Lower leg skin (tissue), 4 donors: Measurements from ENCODE around the gene ANAPC2. TPM values are rescaled to one million over a fixed set of nuclear protein-coding genes. Genes with fewer than 3 reads are reported as not detected.

Source experiments
- DNase-seq, 2 donors: peaks; one replicate each; pipeline ENCODE4 v3.0.0-alpha.2; 2019; ENCODE audit warnings: low spot score in 2 of 2
- H3K4me3 ChIP-seq: fragments of 200-600 bp; sonication (generic); 2 replicates; pipeline ENCODE4 v1.5.1; 2017; ENCODE audit warnings: mild to moderate bottlenecking, low read depth; ENCODE audit not compliant: poor library complexity, severe bottlenecking
- POLR2A ChIP-seq, 2 donors: fragments of 450-650 bp; IDR thresholded peaks; one replicate each; pipeline ENCODE4 v1.6.1; 2016 to 2017; ENCODE audit warnings: antibody characterized with exemption in 2 of 2, mild to moderate bottlenecking in 1 of 2, moderate library complexity in 1 of 2
- WGBS, 2 donors: methylation state at CpG; one replicate each; pipeline ENCODE4 v1.1.5; 2018; 5-methylcytosine and 5-hydroxymethylcytosine counted together
- intact Hi-C: fragments of 100-400 bp; cut with DNase I; formaldehyde crosslinking; loops from one replicate; pipeline ENCODE4 v1.15.0; 2023; ENCODE audit warnings: low total_unique reads
- total RNA-seq, 4 donors: library from RNA; depleted of rRNA; stranded (reverse); fragments of >200 nt; gene quantifications; one replicate each; pipeline ENCODE4 v1.1.0, GENCODE V29; 2016
- TF ChIP-seq, protein P1 (sequence below), 3 donors: fragments of 450-650 bp; IDR thresholded peaks; one replicate each; pipeline ENCODE4 v1.5.1; 2016; ENCODE audit warnings: antibody characterized with exemption in 3 of 3, mild to moderate bottlenecking in 3 of 3, moderate library complexity in 2 of 3

ANAPC2 gene
- total RNA-seq, 4 donors from 2014 or later = 26.2 to 69.3 (median 30.5) TPM

DNA sequence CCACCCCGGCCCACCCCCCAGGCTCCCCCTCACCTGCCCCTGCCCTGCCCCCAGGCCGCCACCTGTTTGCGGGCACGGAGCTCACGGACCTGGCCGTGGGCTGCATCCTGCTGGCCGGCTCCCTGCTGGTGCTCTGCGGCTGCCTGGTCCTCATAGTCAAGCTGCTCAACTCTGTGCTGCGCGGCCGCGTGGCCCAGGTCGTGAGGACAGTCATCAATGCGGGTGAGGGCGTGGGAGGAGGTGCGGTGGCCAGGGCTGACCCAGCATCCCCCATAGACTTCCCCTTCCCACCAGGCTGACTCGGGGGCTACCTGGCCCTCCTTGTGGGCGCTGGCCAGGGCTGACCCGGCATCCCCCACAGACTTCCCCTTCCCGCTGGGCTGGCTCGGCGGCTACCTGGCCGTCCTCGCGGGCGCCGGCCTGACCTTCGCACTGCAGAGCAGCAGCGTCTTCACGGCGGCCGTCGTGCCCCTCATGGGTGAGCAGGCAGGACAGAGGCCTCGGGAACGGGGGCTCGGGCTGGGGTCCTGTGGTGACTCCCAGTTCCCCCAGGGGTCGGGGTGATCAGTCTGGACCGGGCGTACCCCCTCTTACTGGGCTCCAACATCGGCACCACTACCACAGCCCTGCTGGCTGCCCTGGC lies 45.8 kb upstream of the ANAPC2 start:
- TF ChIP-seq, protein P1, sequence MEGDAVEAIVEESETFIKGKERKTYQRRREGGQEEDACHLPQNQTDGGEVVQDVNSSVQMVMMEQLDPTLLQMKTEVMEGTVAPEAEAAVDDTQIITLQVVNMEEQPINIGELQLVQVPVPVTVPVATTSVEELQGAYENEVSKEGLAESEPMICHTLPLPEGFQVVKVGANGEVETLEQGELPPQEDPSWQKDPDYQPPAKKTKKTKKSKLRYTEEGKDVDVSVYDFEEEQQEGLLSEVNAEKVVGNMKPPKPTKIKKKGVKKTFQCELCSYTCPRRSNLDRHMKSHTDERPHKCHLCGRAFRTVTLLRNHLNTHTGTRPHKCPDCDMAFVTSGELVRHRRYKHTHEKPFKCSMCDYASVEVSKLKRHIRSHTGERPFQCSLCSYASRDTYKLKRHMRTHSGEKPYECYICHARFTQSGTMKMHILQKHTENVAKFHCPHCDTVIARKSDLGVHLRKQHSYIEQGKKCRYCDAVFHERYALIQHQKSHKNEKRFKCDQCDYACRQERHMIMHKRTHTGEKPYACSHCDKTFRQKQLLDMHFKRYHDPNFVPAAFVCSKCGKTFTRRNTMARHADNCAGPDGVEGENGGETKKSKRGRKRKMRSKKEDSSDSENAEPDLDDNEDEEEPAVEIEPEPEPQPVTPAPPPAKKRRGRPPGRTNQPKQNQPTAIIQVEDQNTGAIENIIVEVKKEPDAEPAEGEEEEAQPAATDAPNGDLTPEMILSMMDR (IDR thresholded peaks at IDR 0.05) = no peak
- no peak for TF ChIP-seq POLR2A (IDR thresholded peaks at IDR 0.05)
- intact Hi-C loops = no loop called here
- no peak for DNase-seq
- H3K4me3 ChIP-seq = no peak overlapping the region
- 55 to 66% methylated on average over 16 to 24 of the region's 40 CpGs for WGBS, 2 donors

DNA sequence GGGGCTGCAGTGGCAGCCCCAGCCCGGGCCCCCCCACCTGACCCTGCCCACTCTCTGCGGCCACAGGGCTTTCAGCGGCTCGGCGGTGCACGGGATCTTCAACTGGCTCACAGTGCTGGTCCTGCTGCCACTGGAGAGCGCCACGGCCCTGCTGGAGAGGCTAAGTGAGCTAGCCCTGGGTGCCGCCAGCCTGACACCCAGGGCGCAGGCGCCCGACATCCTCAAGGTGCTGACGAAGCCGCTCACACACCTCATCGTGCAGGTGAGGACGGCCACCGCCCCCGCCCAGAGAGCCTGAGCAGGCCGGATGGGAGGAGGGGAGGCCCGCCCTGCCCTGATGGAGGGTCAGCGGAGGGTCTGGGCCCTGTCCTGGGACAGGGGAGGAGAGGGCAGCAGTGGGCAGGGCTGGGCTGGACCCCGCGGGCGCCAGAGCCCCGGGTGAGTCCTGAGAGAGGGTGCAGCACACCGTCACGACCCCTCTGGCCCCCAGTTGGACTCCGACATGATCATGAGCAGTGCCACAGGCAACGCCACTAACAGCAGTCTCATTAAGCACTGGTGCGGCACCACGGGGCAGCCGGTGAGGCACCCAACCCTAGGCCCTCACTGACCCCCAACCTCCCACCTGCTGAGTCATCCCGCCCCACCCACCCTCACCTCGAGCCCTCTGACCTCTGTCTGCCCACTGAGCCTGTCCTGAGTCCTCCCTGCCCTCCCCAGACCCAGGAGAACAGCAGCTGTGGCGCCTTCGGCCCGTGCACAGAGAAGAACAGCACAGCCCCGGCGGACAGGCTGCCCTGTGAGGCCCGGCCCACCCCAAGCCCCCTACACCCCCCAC lies 45.0 kb upstream of the ANAPC2 start:
- no peak overlapping the region for H3K4me3 ChIP-seq
- WGBS, 2 donors = 66 to 71% methylated on average over 27 to 36 of the region's 40 CpGs
- DNase-seq = no peak
- TF ChIP-seq, protein P1 (IDR thresholded peaks at IDR 0.05) = no peak
- TF ChIP-seq POLR2A (IDR thresholded peaks at IDR 0.05) = no peak
- intact Hi-C loops = no loop called here

DNA sequence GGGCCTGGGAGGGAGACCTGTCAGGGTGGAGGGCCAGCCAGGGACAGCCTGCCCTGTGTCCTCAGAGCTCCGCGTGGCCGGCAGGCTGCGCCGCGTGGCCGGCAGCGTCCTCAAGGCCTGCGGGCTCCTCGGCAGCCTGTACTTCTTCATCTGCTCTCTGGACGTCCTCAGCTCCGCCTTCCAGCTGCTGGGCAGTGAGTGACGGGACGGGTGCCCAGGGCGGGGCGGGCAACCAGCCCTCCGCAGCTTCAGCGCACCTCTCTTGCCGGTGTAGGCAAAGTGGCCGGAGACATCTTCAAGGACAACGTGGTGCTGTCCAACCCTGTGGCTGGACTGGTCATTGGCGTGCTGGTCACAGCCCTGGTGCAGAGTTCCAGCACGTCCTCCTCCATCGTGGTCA lies 44.1 kb upstream of the ANAPC2 start:
- 53 to 72% methylated on average over 13 to 24 of the region's 24 CpGs for WGBS, 2 donors
- DNase-seq = no peak
- intact Hi-C loops = no loop called here
- H3K4me3 ChIP-seq = no peak overlapping the region
- TF ChIP-seq, protein P1 (IDR thresholded peaks at IDR 0.05) = no peak
- TF ChIP-seq POLR2A (IDR thresholded peaks at IDR 0.05) = no peak

DNA sequence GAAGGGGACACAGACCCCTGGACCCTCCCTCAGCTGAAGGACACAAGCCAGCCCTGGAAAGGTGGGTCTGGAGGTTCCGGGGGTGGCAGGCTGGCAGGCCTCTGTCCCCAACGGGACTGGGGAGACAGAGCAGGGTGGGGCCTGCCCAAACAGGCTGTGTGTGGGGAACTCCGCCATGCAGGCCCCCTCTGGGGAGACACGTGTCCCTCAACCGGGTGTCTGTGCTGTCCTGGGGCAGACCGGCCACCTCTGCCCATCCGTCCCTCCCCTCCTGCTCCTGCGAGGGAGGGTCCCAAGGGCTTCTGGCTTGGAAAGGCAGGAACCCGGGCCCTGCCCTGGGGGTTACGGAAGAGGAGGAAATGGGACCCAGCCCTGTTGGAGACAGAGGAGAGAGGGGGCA lies 43.7 kb upstream of the ANAPC2 start:
- DNase-seq = no peak
- TF ChIP-seq, protein P1 (IDR thresholded peaks at IDR 0.05) = no peak
- no peak for TF ChIP-seq POLR2A (IDR thresholded peaks at IDR 0.05)
- 55 to 62% methylated on average over 10 of the region's 10 CpGs for WGBS, 2 donors
- intact Hi-C loops = no loop called here
- no peak overlapping the region for H3K4me3 ChIP-seq

DNA sequence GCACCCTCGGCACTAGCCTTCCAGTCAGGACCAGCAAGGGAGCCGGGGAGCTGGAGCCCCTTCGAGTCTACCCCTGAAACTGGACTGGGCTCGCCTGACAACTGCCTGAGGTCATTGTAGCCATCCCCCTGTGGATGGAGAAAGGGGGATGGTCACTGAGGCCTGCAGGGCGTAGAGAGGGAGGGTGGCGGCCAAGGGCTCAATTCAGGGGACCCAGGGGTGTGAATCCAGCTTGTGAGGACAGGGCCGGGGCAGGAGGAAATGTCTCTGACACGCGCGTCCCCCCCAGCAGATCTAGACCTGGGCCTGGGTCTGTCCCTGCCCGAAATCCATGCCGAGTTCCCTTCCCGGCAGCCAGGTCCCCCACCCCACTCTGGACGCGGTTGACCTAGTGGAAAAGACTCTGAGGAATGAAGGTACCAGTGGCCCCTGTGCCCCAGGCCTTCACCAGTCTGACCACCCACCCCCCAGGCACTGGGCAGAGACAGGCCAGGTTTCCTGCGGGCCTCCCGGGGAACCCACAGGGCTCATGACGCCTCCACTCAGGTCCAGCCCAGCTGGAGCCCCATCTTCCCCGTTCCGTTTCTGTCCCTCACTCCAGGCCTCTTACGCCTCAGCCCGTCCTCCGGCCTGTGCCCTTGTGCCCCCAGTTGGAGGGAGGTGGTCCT lies 43.1 kb upstream of the ANAPC2 start:
- intact Hi-C loops = loop anchor here (2.0 kb wide), 1 partner anchor 57 kb away; no protein-coding TSS in a partner anchor
- H3K4me3 ChIP-seq = no peak overlapping the region
- WGBS, 2 donors = 79 to 80% methylated on average over 20 to 23 of the region's 23 CpGs
- no peak for DNase-seq
- TF ChIP-seq, protein P1 (IDR thresholded peaks at IDR 0.05) = no peak
- no peak for TF ChIP-seq POLR2A (IDR thresholded peaks at IDR 0.05)
